HG03575 (cell line): ENCODE measurements around the gene PRLR.
"Not testable (repeated sequence)": the region's sequence is repeated elsewhere in the genome, so short reads cannot be mapped to it uniquely, and the experiment has no call there.

Experiments
- ATAC-seq: cut with Tn5 transposase; IDR thresholded peaks from one replicate; pipeline ENCODE4 v1.9.1; 2021; ENCODE audit not compliant: unreplicated experiment, insufficient number of reproducible peaks, low FRiP score; ENCODE audit errors: extremely low read depth

Gene PRLR

DNA sequence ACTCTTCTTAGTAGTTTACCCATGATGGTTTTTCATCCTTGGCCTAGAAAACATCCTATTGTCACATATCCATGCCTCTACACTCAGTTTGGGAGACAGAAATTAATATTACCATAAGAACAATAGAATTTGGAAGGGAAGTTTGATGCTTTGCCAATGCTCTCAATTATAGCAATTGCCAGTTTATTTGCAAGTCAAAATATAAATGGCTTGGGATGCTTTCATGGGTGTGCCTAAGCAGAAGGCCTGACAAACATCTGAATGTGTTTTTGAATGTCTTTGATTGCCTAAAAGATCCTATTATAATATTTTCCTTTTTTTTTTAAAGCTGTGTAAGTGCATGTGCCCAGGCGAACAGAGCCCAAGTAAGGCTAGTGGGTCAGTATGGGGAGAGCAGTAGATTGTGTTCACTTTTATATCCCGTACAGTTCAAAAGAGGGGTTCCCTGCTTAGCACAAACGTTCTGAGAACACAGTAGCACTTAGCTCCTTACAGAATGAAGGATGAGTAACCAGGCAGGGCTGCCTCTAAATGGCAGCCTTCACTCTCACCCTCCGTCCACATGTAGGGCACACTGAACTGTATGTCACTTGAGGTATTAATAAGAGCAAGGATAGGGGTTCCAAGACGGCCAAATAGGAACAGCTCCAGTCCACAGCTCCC is 126.5 kb downstream of the PRLR start:
- ATAC-seq = no peak

DNA sequence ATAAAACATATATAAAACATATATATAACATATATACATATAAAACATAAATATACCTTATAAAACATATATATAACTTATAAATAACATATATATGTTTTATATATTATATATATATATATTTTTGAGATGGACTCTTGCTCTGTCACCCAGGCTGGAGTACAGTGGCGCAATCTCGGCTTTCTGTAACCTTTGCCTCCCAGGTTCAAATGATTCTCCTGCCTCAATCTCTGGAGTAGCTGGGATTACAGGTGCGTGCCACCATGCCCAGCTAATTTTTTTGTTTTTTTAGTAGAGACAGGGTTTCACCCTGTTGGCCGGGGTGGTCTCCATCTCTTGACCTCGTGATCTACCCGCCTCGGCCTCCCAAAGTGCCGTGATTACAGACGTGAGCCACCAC is 128.6 kb downstream of the PRLR start:
- ATAC-seq = not testable (repeated sequence)

DNA sequence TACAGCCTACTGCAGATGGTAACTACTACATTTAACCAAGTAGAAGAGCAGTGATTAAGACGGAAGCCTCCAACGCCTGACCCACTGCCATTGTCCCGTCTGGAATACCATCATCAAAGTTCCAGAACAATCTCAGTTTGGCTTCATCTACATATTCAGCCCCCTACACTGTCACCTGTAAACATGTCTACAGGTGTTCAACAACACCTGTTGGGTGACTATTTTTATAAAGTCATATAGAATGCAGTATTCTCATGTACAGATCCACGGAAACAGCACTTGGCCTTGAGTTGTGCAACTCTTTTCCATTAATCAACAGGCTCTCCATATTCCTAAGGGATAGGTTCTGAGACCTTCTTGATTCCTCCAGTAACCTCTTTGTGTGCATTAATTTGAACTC is 129.3 kb downstream of the PRLR start:
- no peak for ATAC-seq

DNA sequence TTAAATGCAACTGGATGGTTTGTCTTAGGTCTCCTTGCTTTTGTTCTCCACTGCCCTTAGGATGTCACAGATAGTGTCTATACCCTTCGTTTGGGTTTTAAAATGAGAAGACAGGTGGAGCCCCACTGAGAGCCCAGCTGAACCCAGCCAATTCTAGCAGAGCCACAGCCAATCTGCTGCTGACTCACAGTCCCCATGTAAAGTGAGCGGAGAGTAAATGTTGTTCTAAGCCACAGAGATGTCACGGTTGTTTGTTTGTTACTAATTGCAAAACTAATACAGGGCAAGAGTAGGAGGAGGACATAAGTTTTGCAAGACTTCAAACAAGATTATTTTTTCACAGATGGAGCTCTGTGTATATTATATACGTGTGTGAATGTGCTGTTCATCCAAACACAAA is 132.1 kb downstream of the PRLR start:
- no peak for ATAC-seq

DNA sequence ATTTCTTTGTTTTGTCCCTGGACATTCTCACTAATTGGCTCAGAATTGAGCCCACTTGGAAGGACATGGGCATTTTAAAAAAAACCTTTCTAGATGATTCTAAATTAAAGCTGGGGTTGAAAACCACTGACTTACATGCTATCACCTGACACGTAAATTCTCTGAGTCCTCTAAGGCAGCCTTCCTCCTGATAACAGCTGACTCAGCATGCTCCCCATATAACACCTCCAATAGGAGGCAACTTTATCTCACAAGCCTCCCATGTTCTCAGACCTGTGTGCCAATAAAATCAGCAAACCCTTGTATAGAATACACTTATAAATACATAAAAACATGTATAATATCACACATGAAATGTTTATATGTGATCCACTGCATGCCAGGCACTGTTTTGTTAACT is 133.4 kb downstream of the PRLR start:
- ATAC-seq = no peak

DNA sequence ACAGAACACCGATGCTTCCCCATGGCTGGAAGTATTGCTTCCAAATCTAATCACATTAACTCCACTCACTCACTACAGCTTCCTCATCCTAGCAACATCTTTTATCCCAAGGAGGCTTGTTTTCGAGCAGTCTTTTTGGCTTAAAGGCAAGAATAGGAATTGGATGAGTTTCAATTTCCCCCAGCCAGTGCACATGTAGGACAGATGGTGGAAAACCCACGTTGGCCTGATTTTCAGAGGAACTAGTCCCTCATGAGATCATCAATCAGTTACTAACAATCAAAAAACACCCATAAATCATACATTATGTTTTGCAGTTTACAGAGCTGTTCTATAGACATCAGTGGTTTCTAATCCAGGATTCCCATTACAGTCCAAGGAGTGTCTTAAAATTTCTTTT is 134.1 kb downstream of the PRLR start:
- no peak for ATAC-seq

DNA sequence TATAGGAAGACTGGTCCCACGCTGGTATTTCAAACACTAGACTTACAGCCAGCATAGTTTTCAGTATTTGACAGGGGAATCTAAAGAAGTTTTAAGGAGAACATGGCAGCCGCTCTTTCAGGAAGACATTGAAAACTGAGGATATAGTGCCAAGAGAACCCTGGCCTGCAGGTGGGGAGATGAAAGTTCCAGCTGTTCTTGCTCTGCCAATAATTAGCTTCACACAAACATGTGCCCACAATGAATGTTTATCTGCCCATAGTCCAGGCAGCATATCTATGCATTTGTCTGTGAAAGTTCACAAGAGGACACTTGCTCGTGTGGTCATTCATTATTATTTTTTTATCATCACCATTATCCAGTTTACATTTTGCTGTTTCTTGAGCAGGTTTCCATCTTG is 134.9 kb downstream of the PRLR start:
- ATAC-seq = no peak

DNA sequence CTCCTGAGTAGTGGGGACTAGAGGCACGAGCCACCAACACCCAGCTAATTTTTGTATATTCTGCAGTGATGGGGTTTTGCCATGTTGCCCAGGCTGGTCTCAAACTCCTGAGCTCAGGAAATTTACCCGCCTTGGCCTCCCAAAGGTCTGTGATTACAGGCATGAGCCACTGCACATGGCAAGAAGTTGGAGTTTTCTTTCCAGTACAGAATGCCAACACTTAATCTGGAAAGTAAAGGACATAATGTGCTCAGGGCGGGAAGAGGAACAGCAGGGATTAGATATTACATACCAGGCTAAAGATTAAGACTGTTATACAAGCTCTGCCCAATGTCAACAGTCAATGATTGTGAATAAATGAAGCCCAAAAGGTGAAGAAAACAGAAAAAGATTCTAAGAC is 135.3 kb downstream of the PRLR start:
- ATAC-seq = no peak

DNA sequence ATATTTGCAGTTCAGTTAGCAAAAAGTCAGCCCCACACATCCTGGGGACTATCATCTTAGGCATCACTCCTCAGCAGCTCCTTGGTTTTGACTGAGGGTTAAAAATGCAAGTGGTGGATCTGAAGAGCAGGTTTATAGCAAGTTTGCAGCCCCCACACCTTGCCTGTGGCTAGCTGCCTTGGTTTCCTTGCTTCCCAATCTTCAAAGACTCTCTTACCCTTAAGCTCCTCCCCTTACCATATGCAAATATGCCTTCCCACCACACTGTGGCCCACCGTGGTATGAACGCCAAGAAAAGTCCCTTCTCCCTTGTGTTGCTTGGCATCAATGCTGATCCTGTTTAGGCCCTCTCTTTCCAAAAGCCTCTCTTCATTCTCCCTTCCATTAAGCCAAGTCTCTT is 137.6 kb downstream of the PRLR start:
- ATAC-seq = no peak

DNA sequence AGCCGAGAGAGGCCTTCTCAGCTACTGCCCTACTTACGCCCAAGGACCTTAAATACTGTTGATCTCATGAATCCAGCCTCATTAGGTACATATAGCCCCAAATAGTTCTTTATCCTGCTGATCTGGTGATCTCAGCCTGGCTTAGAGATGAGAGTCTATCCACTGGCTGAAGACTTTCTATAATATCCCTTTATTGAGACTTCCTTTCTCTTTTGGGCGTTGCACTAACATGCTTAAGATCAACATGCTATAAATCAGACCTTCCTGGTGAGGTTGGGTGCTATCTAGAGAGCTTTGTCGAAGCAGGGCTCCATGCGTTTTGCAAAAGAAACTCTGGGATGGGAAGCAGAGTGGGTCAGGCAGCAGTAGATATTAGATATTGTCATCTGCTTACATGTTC is 138.6 kb downstream of the PRLR start:
- ATAC-seq = no peak

DNA sequence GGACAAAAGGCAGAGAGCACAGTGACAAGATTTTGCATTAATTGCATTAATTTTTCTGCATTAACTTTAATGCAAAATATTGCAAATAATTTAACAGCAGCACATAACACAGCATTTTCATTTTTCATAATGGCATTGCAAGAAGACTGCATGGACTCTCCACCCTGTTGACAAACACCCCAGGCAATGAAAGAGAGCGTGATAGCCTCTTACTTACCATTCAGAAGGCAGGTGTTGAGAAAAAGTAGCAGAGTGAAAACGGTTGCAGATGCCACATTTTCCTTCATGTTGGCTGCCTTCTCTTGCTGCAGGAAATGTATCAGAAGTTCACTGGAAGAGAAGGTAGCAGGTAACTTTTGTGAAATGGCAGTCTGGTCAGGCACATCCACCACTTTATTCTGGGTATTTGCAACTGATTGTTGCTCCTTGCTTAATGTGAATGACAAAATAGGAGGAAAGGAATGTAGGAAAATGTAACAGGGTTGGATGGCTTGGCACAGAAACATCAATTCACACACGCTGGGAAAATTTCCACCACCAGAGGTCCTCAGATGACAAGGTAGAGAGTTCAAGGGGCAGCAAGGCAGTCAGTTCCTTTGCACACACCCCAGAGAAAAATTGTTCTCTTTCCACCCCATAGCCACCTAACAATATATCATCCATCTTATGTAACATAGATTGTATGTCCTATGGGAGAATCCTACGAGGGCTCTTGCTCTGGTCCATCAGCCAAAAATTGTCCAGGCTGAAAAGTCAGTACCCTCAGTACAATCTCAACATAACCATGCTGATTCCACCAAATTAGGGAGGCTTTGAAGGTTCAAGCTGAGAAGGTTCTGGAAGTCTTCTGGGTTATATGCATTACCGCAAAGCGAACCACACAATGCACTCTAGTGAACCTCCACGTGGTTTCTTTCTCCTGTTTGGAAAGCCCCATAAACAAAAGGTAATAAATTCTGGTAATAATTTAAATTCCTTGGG is 140.7 kb downstream of the PRLR start:
- ATAC-seq = no peak

DNA sequence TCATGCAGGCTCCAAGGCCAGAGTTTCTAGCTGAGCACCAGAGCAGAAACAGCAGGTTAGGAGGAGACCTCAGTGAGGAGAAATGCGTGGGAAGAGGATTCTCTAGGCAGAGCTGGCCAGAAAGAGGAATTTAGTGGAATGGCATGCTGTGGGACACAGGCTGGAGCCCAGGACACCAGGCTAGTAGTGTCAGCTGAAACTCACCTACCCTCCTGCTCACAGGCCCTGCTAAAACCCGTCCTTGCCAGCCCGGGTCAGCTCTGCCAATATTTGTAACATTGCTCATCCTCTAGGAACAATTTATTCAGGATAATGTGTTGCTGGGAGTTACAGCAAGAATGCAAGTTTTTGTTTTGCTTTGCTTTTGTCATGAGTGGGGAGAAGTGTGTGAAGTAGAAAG is 142.3 kb downstream of the PRLR start:
- ATAC-seq = no peak

DNA sequence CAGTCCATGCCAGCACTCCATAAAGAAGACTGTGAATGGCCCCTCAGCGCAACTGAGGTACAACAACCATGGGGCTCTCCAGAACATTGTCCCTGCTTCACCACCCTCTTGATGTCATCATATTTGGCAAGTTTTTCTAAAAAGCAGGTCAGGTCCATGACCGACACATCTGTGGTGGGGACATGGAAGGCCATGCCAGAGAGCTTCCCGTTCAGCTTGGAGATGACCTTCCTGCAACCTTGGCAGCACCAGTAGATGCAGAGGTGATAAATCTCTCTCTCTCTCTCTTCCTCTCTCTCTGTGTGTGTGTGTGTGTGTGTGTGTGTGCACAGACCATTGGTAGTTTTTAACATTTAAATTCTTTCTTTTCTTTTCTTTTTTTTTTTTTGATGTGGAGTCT is 147.1 kb downstream of the PRLR start:
- no peak for ATAC-seq

DNA sequence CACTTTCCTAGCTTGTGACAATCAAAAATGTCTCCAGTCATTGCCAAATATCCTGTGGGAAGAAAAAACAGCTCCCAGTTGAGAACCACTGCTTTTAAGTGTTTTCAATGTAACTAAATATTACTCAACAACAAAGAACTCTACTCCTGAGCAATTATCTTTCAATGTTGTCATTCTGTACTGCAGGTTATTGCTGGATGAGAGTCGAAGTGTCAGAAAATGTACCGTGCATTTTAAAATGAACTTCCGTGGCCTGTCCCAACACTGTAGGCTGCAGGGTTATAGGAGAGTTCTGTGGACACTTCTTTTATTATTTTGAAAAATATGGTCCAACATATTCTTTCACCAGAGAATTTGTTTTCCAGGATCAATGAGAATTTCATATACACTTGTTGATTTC is 147.8 kb downstream of the PRLR start:
- no peak for ATAC-seq

DNA sequence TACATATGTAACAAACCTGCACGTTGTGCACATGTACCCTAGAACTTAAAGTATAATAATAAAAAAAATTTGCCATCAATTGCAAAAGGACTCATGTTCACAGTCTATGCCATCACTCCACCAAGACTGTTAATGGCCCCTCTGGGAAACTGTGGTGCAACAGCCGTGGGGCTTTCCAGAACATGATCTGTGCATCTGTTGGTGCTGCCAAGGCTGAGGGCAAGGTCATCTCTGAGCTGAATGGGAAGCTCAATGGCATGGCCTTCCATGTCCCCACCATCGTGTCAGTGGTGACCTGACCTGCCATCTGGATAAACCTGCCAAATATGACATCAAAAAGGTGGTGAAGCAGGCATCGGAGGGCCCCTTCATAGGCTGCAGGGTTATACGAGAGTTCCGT is 149.2 kb downstream of the PRLR start:
- no peak for ATAC-seq

DNA sequence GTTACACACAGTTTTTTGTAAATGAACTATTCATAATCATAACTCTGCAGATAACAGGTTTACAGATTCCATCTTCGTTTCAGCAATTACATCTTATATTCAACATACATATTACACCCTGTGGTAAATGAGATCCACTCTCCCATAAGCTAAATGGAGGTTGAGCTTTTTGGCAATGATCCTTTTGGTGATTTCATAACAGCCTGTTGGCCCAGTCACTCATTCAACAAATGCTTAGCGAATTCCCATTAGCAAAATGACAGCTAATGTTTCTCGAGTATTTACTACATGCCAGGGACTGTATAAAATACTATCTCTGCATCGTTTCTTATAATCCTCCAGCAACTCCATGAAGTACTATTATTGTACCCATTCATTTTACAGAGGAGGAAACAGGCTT is 157.1 kb downstream of the PRLR start:
- ATAC-seq = no peak

DNA sequence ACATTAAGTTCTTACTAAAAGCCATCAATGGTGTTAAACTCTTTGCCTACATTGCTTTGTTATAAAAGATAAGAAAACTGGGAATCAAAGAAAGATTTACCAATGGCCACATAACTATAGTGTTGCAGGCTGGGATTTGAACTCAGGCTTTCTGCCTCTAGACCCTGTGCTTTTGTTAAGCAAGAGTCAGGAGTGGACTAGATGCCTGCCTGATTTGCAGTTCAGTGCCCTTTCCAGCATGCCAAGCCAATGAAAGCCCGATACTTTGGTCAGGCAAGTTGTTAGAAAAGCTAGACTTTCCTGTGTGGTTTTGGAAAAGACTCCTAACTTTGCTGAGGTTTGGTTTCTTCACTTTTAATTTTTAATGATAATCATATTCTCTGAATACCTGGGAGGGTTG is 161.1 kb downstream of the PRLR start:
- ATAC-seq = no peak

DNA sequence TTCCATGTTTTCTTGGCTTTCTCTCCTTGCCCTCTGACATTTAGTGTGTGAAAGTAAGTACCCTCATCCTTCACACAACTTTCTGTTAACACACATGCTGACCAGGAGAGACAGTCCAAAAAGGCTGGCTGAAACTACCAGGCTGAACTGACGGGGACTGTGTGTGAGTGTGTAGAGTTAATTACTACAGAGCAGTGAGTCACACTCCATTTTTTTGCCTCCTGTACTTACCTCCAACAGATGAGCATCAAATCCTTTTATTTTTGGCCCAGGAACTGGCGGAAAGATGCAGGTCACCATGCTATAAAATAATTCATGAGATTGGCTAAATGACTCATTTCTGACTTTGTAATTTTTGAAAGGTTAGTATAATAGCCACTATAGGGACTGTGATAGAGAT is 162.3 kb downstream of the PRLR start:
- ATAC-seq = no peak

DNA sequence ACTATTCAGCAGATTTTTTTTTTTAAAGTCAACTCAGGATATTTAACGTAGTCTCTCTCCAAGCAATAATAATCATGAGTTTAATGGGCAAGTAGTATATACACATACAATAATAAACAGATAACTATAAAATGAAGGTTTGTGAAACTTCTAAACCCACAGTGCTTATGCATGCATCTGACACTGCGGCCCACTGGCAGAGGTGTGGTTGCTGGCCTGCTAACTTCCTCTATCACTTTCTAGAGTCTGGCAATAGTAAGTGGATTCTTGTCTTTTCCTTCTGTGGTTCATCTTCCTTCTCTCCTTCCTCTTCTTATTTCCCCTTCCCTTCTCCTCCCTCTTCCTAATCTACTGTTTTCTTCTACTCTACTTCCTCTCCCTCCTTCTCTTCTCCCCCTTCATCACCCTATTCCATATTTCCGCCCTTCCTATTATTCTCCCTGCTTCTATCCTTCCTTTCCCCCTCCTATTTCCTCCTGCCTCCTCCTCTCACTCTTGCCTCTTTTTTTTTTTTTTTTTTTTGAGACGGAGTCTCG is 164.0 kb downstream of the PRLR start:
- ATAC-seq = no peak

DNA sequence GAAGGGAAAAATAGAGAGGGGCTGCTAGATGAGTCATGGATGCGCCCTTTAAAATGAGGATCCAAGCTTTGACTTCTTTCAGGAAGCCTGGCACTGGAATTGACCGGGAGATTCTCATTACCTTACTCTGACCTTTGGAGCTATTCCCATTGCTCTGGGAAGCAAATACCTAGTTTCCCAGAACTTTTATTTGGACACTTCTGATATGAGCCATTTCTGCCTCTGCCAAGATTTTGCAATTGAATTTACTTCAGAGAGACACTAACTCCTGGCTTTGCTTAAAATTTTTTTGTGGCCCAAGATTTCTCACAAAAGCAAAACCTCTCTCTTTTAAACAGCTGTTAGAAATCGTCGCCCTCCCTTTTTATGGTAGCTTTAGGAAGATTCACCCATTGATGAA is 166.9 kb downstream of the PRLR start:
- ATAC-seq = no peak
